Activated CD4-positive, alpha-beta T cell treated with anti-CD3 and anti-CD28 coated beads for 36 hours (primary cell): ENCODE data around the gene ZNF814. TPM values are rescaled to one million over a fixed set of nuclear protein-coding genes. Genes with fewer than 3 reads are reported as not detected.
"Not testable (repeated sequence)": the region's sequence is repeated elsewhere in the genome, so short reads cannot be mapped to it uniquely, and the experiment has no call there.

Source experiments
- ATAC-seq: fragments of 200-7000 bp; cut with Tn5 transposase; one replicate; pipeline ENCODE4 v1.10.0; 2021; ENCODE audit warnings: mild to moderate bottlenecking, moderate library complexity
- CTCF ChIA-PET: fragments of 350-600 bp; sonication (Branson Sonifier 250); formaldehyde crosslinking; loops from one replicate; lab custom pipeline; 2021; ENCODE audit warnings: antibody characterized with exemption; lab: Charles Lee
- POLR2A ChIA-PET: fragments of 350-600 bp; sonication (Branson Sonifier 250); formaldehyde crosslinking; loops from one replicate; lab custom pipeline; 2021; ENCODE audit warnings: antibody characterized with exemption, inconsistent platforms; lab: Charles Lee
- DNase-seq: peaks from one replicate; pipeline ENCODE4 v3.0.0-alpha.2; 2020
- H3K27ac Mint-ChIP-seq: one replicate; pipeline ENCODE4 v1.8.0; 2021; ENCODE audit warnings: mixed read lengths
- H3K27me3 Mint-ChIP-seq: one replicate; pipeline ENCODE4 v1.8.0; 2021; ENCODE audit warnings: mixed read lengths
- H3K36me3 Mint-ChIP-seq: one replicate; pipeline ENCODE4 v1.8.0; 2021; ENCODE audit warnings: low read depth, mixed read lengths
- H3K4me1 Mint-ChIP-seq: one replicate; pipeline ENCODE4 v1.8.0; 2021; ENCODE audit warnings: mixed read lengths
- H3K4me3 Mint-ChIP-seq: one replicate; pipeline ENCODE4 v1.8.0; 2021; ENCODE audit warnings: mild to moderate bottlenecking, moderate library complexity, mixed read lengths
- H3K9me3 Mint-ChIP-seq: one replicate; pipeline ENCODE4 v1.8.0; 2021; ENCODE audit warnings: low read depth, mixed read lengths
- intact Hi-C, 2 experiments: fragments of 100-400 bp; cut with DNase I in 1 of 2; cut with micrococcal nuclease in 1 of 2; formaldehyde crosslinking; loops; one replicate each; pipeline versions ENCODE4 v1.14.2 to v1.15.1; 2022 to 2024; cut with DNase I, micrococcal nuclease
- total RNA-seq, 2 experiments: library from RNA; stranded (reverse); gene quantifications; one replicate each; pipeline ENCODE4 v1.2.3, GENCODE V29; 2021

Gene ZNF814
- total RNA-seq, 2 experiments from 2014 or later: 24.1 to 24.5 TPM

GRCh38 chr19:57816652-57817051 lies 72.2 kb downstream of the ZNF814 start:
- ATAC-seq (no peak), DNase-seq (peak; percentile 17)
- Mint-ChIP-seq H3K4me3 (no peak overlapping the region), H3K36me3 (peaks cover 29% of the 10 kb centered on the region), H3K27me3 (no peaks in the 10 kb centered on the region), H3K4me1 (peaks cover 55% of the 10 kb centered on the region), H3K9me3 (no peaks in the 10 kb centered on the region), H3K27ac (peak overlapping the region; percentile 51)
- ChIA-PET POLR2A (no interaction called here), CTCF (no interaction called here)
- intact Hi-C loops: loop anchor here in 1 of 2 experiments (10.0 kb wide), 1 partner anchor 1502 kb away; the partner anchor contains the start of gene ZSCAN5A

- CTCF ChIA-PET: interaction anchor here (0.5 kb wide), 1 partner anchor 78 kb away, joined by 3 read pairs; no protein-coding TSS in a partner anchor
Observed at GRCh38 chr19:57815247-57816075, 73.4 kb downstream of the ZNF814 start.

GRCh38 chr19:57814505-57815246 lies 74.2 kb downstream of the ZNF814 start, which contains the start of gene ZNF552:
Gene ZNF552, minus strand, starts transcription at chr19:57814913. Its CDS starts 170 bp downstream, at chr19:57814743.
- DNase-seq (peak; percentile 84), ATAC-seq (peak; percentile 82)
- intact Hi-C loops: loop anchor here (1.0 to 10.0 kb wide), 9 partner anchors 25 to 1500 kb away; partner anchors contain the start of genes ZNF586 (in 2 of the 2), ZNF587 (in 2 of the 2), ZNF776 (in 2 of the 2) and ZNF417 (in 1 of the 2)
- POLR2A ChIA-PET: interaction anchor here (0.6 kb wide), 1 partner anchor 40 kb away, joined by 3 read pairs; no protein-coding TSS in a partner anchor
- no peaks in the 10 kb centered on the region for H3K9me3 Mint-ChIP-seq
- H3K4me3 Mint-ChIP-seq: peak within 1 kb of the TSS; percentile 89
- CTCF ChIA-PET: interaction anchor here (0.5 kb wide), 1 partner anchor 77 kb away, joined by 3 read pairs; no protein-coding TSS in a partner anchor
- peaks cover 42% of the 10 kb centered on the region for H3K4me1 Mint-ChIP-seq
- H3K27me3 Mint-ChIP-seq: no peaks in the 10 kb centered on the region
- H3K27ac Mint-ChIP-seq: peak within 1 kb of the TSS; percentile 75
- H3K36me3 Mint-ChIP-seq: peaks cover 27% of the 10 kb centered on the region

More at GRCh38 chr19:57815247-57816075, 73.4 kb downstream of the ZNF814 start:
- no peak for DNase-seq
- intact Hi-C loops: loop anchor here in 1 of 2 experiments (2.0 to 10.0 kb wide), 2 partner anchors 135 to 1501 kb away; partner anchors contain the start of genes ZNF551 and ZSCAN5A
- H3K27me3 Mint-ChIP-seq: no peaks in the 10 kb centered on the region
- H3K4me3 Mint-ChIP-seq: peak overlapping the region; percentile 89
- POLR2A ChIA-PET: no interaction called here
- no peak for ATAC-seq
- H3K27ac Mint-ChIP-seq: peak overlapping the region; percentile 75
- H3K36me3 Mint-ChIP-seq: peaks cover 30% of the 10 kb centered on the region
- H3K4me1 Mint-ChIP-seq: peaks cover 46% of the 10 kb centered on the region
- no peaks in the 10 kb centered on the region for H3K9me3 Mint-ChIP-seq

GRCh38 chr19:57813919-57814504 lies 74.8 kb downstream of the ZNF814 start:
- Mint-ChIP-seq H3K4me1 (peaks cover 44% of the 10 kb centered on the region), H3K27me3 (no peaks in the 10 kb centered on the region), H3K36me3 (peaks cover 32% of the 10 kb centered on the region), H3K9me3 (no peaks in the 10 kb centered on the region), H3K4me3 (peak overlapping the region; percentile 89), H3K27ac (peak overlapping the region; percentile 75)
- intact Hi-C loops: loop anchor here (1.0 to 10.0 kb wide), 9 partner anchors 25 to 1499 kb away; partner anchors contain the start of genes ZNF586 (in 2 of the 2), ZNF587 (in 2 of the 2), ZNF776 (in 2 of the 2) and ZNF417 (in 1 of the 2)
- CTCF ChIA-PET: no interaction called here
- no peak for DNase-seq
- ATAC-seq: no peak
- POLR2A ChIA-PET: no interaction called here

- POLR2A ChIA-PET: not testable (repeated sequence)
- peak; percentile 26 for DNase-seq
Observed at GRCh38 chr19:57812975-57813820, 75.6 kb downstream of the ZNF814 start.

GRCh38 chr19:57812226-57812625 lies 76.6 kb downstream of the ZNF814 start:
- no peak for DNase-seq
- peak overlapping the region; percentile 68 for H3K27ac Mint-ChIP-seq
- ChIA-PET POLR2A (no interaction called here), CTCF (no interaction called here)
- H3K4me3 Mint-ChIP-seq: no peak overlapping the region
- no peaks in the 10 kb centered on the region for H3K9me3 Mint-ChIP-seq
- H3K27me3 Mint-ChIP-seq: no peaks in the 10 kb centered on the region
- ATAC-seq: peak; percentile 7
- intact Hi-C loops: loop anchor here (5.0 to 10.0 kb wide), 2 partner anchors 65 to 1497 kb away; partner anchors contain the start of genes ZNF776 (in 1 of the 2) and ZSCAN5A (in 1 of the 2)
- H3K36me3 Mint-ChIP-seq: peaks cover 45% of the 10 kb centered on the region
- peaks cover 41% of the 10 kb centered on the region for H3K4me1 Mint-ChIP-seq

More at GRCh38 chr19:57812975-57813820, 75.6 kb downstream of the ZNF814 start:
- H3K27me3 Mint-ChIP-seq, H3K9me3 Mint-ChIP-seq, CTCF ChIA-PET: not testable (repeated sequence)
- H3K36me3 Mint-ChIP-seq: peaks cover 38% of the 10 kb centered on the region
- H3K27ac Mint-ChIP-seq: peak overlapping the region; percentile 67
- peak overlapping the region; percentile 89 for H3K4me3 Mint-ChIP-seq
- intact Hi-C loops: loop anchor here (5.0 to 10.0 kb wide), 2 partner anchors 66 to 1498 kb away; partner anchors contain the start of genes ZNF776 (in 1 of the 2) and ZSCAN5A (in 1 of the 2)
- H3K4me1 Mint-ChIP-seq: peaks cover 41% of the 10 kb centered on the region
- peak; percentile 10 for ATAC-seq

GRCh38 chr19:57810410-57811295 lies 78.2 kb downstream of the ZNF814 start:
- peaks cover 52% of the 10 kb centered on the region for H3K36me3 Mint-ChIP-seq
- H3K27me3 Mint-ChIP-seq, POLR2A ChIA-PET, ATAC-seq, H3K9me3 Mint-ChIP-seq, CTCF ChIA-PET, DNase-seq, H3K4me3 Mint-ChIP-seq: not testable (repeated sequence)
- H3K4me1 Mint-ChIP-seq: peaks cover 35% of the 10 kb centered on the region
- intact Hi-C loops: loop anchor here (5.0 to 10.0 kb wide), 2 partner anchors 63 to 1496 kb away; partner anchors contain the start of genes ZNF776 (in 1 of the 2) and ZSCAN5A (in 1 of the 2)
- peak overlapping the region; percentile 10 for H3K27ac Mint-ChIP-seq

- H3K27ac Mint-ChIP-seq: no peak overlapping the region
- peaks cover 28% of the 10 kb centered on the region for H3K4me1 Mint-ChIP-seq
- CTCF ChIA-PET: no interaction called here
- peaks cover 54% of the 10 kb centered on the region for H3K36me3 Mint-ChIP-seq
- DNase-seq (no peak), ATAC-seq (no peak)
- no peak overlapping the region for H3K4me3 Mint-ChIP-seq
- no peaks in the 10 kb centered on the region for H3K9me3 Mint-ChIP-seq
- H3K27me3 Mint-ChIP-seq: no peaks in the 10 kb centered on the region
- intact Hi-C loops: no loop called here
- POLR2A ChIA-PET: no interaction called here
Observed at GRCh38 chr19:57807541-57807940, 81.3 kb downstream of the ZNF814 start.

GRCh38 chr19:57803594-57804325 lies 85.1 kb downstream of the ZNF814 start:
- Mint-ChIP-seq H3K36me3 (peaks cover 45% of the 10 kb centered on the region), H3K27ac (peak overlapping the region; percentile 42), H3K9me3 (peaks cover 2% of the 10 kb centered on the region), H3K27me3 (no peaks in the 10 kb centered on the region), H3K4me1 (peaks cover 23% of the 10 kb centered on the region), H3K4me3 (peak overlapping the region; percentile 66)
- DNase-seq (peak; percentile 35), ATAC-seq (peak; percentile 19)
- ChIA-PET CTCF (no interaction called here), POLR2A (no interaction called here)
- intact Hi-C loops: no loop called here
